Measurements from ENCODE around the gene ISLR.

Gene ISLR

DNA sequence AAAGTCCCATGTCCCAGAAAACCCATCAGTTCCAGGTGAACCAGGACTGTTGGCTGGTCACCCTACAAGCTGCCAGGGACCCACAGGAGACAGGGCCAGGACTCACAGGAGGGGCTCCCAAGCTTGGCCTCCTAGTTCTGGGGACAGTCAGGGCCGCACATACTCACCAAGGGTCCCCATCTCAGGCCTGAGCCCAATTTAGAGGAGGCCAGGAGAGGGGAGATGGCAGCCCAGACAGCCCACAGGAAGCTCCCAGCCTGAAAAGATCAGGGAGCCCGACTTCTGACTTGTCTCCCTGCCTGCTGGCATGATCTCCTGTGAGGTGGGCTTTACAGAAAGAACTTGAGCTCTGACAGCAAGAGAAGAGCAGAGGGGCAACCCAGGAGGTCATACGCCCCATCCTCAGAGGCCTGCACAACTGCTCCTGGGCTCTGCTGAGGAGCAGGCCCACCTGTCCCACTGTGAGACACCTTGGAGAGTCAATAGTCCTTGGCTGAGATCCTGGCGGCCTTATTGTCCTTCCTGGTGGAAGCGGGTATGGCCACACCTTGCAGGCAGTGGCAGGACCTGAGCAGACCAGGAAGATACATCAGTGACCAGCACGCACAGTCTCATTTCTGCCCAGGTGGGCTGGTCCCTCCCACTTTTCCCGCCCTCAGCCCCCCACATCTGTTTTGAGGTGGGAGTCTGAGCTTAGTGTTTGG is 2.5 kb upstream of the ISLR start:
- DNase-seq = no peak

DNA sequence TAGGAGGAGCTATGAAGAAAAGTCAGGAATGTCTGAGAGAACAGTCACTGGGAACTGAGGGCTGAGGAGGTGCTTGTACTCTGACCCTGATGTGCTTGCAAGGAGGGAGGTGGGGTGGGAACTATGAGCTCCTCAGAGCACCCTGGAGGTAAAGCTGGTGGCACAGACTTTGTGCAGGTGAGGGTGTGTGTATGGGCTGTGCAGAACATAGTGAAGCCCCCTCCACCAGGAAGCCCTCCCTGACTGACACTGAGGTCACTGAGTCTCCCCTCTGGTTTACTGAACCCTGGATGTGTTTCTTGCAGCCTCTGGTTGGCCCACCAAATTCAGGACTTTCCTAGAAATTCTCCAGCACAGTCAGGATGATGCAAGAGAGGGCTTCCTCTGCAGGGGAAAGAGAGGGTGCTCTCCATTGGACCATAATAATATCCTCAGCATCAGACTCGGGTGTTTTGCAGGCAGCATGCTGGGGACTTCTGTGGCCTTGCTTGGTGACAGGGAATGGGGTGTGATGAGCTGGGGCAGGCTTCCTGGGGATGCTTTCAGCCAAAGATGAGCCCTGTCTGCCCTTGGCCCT is 1.5 kb upstream of the ISLR start:
- no peak for DNase-seq

DNA sequence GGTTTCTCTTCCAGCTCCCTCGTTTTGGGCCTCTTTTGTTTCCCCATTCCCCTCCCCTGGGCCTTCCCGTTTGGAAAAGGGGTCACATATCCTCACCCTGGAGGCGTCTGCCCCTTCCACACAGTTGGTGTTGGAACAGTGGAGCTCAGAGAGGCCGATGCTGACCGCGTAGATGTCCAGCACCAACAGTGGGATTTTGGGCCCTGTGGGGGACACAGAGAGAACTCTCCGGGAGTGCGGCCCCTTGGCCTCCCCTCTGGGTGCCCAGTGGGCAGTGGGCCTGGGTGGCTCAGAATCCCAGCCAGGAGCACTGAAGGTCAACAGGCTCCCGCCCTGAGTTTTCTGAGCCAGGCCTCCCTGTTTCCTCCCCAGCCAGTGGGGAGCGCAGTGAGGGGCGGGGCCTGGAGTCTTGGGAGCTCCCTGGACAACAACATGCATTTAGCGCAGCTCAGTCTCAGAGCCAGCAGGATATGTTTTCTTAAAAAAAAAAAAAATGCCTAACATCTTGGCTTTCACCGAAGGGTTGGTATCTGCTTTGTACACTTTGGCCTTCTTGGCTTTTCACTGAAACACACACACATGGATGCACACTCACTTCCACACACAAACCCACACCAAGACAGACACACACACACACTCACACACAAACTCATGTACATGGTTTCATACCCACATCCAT is 670 bp upstream of the ISLR start:
- no peak for DNase-seq

DNA sequence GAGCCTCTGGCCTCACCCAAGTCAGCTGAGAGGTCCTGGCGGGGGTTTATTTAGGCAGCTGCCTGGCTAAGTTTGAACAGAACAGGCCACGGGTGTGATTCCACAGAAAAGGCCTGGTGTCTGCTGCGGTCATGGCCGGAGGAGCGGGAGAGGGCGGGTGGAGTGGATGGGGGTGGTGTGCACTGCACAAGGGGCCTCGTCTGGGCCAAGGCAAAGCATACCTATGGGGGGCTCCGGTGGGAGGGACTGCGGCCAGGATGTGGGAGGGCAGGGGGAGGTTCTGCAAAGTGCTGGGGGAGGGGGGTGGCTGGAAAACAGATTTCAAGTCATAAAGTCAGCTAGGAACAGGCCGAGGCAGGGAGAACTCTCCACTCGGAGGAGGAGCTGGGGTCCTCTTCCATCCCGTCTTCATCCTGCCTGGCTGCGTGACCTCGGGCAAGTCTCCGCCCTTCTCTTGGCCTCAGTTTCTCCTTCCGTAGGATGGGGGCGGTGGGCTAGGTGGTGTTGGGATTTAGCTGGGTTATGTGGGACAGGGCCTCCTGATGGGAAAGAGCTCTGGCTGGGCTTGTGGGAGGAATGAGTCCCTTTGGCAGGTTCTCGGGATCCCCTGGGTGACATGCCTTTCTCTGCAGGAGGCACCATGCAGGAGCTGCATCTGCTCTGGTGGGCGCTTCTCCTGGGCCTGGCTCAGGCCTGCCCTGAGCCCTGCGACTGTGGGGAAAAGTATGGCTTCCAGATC is 878 bp downstream of the ISLR start:
- DNase-seq = no peak

DNA sequence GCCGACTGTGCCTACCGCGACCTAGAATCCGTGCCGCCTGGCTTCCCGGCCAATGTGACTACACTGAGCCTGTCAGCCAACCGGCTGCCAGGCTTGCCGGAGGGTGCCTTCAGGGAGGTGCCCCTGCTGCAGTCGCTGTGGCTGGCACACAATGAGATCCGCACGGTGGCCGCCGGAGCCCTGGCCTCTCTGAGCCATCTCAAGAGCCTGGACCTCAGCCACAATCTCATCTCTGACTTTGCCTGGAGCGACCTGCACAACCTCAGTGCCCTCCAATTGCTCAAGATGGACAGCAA is 1.4 kb downstream of the ISLR start:
- DNase-seq = no peak

DNA sequence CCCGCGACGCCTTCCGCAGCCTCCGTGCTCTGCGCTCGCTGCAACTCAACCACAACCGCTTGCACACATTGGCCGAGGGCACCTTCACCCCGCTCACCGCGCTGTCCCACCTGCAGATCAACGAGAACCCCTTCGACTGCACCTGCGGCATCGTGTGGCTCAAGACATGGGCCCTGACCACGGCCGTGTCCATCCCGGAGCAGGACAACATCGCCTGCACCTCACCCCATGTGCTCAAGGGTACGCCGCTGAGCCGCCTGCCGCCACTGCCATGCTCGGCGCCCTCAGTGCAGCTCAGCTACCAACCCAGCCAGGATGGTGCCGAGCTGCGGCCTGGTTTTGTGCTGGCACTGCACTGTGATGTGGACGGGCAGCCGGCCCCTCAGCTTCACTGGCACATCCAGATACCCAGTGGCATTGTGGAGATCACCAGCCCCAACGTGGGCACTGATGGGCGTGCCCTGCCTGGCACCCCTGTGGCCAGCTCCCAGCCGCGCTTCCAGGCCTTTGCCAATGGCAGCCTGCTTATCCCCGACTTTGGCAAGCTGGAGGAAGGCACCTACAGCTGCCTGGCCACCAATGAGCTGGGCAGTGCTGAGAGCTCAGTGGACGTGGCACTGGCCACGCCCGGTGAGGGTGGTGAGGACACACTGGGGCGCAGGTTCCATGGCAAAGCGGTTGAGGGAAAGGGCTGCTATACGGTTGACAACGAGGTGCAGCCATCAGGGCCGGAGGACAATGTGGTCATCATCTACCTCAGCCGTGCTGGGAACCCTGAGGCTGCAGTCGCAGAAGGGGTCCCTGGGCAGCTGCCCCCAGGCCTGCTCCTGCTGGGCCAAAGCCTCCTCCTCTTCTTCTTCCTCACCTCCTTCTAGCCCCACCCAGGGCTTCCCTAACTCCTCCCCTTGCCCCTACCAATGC is 2.0 kb downstream of the ISLR start:
- no peak for DNase-seq

DNA sequence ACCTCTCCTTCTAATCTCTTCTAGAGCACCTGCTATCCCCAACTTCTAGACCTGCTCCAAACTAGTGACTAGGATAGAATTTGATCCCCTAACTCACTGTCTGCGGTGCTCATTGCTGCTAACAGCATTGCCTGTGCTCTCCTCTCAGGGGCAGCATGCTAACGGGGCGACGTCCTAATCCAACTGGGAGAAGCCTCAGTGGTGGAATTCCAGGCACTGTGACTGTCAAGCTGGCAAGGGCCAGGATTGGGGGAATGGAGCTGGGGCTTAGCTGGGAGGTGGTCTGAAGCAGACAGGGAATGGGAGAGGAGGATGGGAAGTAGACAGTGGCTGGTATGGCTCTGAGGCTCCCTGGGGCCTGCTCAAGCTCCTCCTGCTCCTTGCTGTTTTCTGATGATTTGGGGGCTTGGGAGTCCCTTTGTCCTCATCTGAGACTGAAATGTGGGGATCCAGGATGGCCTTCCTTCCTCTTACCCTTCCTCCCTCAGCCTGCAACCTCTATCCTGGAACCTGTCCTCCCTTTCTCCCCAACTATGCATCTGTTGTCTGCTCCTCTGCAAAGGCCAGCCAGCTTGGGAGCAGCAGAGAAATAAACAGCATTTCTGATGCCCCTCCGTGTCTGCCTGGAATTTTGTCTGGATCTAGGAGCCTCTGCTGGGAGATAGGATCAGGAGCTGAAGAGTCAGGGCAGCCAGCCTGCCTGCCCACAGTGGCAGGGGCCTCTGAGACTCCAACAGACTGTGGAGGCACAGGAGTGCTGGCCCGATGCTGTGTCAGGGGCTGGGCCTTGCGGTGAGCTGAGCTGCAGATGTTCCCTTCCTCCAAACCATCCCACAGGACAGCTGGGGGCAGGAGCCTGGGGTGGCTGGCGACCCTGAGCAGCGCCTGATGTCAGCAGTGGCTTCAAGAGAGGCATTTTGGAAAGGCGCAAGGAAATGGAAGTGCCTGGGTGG is 3.0 kb downstream of the ISLR start:
- no peak for DNase-seq

DNA sequence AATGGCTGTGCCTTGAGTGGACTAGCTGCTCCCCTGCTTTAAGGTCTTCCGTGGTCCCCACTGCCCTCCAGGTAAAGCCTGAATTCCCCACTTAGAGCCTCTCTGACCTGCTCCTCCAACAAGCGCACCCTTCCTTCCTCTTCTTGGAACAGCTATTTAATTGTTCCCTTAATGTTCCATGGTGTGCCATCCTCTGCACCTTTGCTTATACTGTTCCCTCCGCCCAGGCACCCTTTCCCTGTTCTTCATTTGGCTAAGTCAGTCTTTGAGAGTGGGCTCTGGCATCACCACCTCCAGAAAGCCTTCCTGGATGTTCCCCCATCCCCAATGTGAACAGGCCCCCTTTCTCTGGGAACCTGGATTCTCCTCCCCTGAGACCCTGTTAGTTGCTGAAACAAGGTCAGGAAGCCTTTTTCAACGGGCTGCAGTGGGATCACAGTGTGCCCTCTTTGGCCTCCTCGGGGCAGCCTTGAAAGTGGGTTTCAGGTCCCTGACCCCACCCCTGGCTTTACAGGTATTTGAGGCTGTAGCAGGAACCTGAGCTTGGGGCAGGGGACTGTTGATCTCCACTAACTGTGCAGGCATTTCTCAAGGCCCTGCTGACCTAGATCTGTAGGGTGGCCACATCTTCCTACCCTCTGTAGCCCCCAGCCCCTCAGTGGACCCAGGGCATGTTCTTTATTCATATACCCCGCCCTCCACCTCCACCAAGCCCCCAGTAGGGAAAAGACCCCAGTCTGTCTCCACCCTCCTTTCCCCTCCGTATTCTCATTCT is 5.0 kb downstream of the ISLR start:
- DNase-seq = no peak

DNA sequence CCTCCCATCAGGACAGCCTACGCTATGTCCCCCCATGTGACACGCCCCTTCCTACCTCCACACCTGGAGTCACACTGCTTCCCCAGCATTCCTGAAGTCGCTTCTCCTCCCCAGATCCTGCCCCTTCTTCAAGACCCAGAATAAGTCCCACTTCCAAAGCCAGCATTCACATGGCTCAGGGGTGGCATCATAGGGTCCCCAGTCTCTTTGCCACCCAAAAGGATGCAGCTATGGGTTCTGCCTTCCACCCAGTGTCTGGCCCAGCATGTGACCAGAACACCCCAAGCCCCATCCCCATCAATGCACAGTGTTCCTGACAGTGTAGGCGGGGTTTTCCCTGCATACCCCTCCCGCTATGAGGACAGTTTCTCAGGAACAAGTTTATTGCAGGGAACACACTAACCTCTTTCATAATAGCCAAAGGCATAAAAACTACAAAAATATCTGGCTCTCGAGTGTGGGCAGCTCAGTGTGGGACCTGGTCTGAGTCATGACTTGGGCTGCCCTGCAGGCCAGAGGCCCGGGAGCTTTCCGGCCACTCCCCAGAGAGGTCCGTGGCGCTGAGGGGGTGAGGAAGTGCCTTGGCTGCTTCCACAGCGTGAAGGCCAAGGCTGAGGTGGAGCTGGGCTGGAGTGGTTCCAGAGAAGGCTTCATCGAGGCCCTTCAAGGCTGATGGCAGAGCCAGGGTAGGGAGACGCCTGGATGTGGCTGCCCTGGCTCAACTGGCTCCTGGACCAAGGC is 5.8 kb downstream of the ISLR start:
- peak in 13 of 58 donors; percentile 10 to 67 (median 40) for DNase-seq

DNA sequence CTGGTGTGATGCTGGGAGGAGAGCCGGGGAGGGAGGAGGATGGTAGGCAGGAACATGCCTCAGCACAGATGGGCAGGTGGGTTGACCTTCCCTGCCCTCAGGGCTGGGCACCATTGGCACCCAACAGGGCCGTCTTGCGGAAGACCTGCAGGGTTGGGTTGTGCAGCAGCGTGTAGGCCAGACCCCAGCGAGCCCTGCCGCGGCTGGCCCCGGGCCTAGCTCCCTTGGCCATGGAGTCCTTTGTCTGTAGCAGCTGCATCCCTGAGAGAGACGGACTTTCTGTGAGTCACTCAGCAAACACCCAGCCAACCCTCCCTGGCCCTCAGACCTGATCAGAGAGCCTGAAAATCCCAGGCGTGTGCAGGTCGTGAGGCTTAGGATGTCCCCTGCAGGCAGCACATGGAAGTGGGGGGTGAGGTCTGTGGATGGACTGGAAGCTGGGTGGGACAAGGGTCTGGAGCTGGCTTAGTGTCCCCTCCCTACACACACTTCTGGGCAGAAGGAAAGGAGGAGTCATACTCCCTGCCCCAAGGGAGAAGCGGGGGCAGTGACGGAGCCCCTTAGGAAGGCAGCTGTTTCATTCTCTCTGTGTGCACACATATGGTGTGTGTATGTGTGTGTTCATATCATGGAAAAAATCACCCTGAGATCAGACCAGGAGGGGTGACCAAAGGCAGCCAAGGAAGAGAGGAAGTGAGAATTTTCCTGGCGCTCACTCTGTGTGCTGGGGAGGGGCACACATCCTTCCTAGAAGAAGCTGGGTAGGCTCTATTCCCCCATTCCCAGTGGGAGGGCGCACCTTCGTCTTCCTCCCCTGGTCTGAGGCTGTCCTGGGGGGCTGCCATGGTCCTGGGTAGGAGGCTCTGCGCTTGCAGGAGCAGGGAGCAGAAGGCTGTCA is 6.7 kb downstream of the ISLR start:
- DNase-seq = no peak

DNA sequence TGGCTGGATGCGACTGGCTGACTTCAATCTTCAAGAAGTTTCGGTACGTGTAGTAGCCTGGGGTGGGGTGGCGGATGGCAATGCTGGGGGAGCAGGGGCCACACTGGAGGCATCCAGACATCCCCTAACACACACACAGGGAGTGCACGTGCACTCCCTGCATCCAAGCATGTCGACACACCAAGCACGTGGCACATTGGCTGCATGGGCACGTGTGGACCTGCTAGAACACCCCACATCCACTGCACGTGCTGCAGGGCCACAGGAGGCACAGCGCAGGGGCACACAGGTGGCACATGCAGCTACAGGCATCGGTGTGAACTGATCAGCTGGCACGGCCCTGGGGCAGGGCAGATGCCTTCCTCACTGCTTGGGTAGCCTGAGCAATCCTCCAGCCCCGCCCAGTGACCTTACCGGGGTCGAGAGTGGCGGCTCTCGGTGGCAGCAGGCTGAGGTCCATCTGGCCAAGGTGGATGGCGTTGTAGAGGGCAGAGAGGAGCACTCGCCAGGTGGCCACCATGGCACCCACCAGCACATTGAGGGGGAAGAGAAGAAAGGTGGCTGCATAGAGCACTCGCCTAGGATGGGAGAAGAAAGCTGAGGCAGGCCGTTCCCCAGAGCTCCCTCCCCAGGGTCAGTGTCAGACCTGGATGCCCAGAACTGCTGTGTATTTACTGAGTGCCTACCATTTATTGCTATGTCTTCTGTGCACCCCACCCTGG is 7.5 kb downstream of the ISLR start:
- no peak for DNase-seq

DNA sequence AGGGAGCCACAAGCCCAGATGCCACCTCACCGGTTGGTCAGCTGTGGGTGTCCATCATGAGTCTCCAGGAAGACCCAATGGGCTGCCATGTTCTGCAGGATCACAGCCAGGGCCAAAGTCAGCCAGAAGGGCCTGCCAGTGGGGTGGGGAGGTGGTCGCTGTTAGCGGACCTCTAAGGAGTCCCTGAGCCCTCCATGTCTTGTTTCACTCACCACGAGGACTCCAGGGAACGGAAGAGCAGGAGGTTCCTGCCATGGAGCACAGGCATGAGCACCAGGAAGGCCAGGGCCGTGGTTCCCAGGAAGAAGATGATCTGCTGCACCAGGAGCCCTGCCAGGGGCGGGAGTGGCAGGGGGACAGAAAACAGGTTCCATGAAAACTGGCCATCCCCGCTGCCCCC is 8.6 kb downstream of the ISLR start:
- no peak for DNase-seq

DNA sequence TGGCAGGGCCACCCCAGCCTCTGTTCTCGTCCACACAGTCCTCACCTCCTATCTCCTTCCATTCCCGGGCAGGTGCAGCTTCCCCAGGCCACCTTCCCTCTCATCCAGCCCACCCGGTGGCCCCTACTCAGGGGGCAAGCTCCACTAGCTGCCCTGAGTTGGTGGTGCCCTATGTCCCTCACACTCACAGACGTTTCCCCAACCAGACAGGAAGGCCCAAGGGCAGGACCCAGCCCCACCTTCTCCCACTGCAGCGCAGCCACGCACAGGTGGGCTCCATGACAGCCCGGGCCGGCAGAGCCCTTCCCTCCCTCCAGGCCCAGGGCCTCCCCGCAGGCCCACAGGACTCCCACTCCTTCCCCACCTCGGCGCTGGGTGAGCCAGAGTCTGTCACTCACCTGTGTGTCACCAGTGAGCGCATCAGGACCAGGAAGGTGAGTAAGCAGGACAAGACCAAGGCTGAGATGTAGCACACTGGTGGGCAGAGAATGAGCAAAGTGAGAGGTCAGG is 11.1 kb downstream of the ISLR start:
- no peak for DNase-seq

DNA sequence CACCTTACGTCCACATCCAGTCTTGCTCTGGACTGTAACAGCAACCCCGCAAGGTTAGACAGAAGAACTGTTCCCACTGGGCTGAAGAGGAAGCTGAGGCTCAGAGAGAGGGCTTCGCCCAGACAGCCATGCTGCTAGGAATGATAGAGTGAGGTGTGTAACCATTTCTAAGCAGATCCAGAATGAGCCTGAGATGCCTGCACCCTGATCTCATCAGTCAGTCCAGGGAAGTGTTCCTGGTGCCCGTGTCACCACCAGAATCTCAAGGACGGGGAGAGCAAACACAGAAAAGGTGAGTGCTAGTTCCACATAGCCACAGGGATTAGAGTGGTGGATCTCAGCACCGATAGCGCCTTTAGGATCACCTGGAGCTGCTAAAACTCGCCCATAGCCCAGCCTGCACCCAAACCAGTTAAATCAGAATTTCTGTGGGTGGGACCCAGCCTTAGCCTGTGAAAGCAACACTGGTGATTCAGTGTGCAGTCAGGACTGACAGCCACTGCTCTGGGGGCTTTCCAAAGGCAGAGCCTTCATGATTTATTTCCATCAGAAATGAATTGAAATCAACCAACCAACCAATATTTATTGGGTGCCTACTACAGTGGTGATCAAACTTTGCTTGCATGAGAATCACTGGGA is 12.3 kb downstream of the ISLR start:
- no peak for DNase-seq

DNA sequence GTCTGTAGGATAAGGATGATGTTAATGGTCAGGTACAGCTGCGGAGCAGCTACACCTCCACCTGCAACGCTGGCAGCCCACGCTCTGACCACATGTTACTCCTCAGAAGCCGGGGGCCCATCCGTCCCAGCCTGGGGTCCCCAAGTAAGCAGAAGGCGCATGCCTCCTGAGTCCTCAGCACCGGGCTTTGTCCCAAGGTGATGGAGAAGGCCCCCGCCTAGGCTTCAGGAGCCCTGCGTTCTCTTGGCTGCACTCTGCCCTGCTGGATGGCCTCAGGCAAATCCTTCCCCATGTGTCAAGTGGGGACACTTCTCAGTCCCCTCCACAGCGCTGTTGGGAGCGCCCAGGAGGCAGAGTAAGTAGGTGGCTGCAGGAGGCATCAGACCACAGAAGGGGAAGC is 14.7 kb downstream of the ISLR start:
- DNase-seq = no peak

DNA sequence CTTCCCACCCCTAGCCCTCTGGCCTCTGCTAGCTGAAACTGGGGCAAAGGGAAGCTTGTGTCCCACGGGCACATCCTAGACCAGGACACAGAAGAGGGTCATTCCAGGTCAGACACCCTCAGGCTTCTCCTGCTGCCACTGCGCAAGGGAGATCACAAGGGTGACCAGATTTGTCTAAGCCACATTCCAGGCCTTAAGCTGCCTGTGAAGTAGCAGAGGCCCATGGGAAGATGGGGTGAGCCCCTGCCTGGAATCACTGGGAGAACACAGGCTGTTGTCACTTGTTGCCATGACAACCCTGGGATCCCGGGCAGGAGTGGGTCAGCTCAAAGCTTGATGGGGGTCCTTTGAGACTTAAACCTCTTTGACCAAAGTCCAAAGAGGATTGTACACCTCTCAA is 18.3 kb downstream of the ISLR start:
- no peak for DNase-seq

Data from anterior cingulate cortex (tissue), 58 donors.